ENCODE data around the gene ACP6.
A peak's percentile ranks its signal among the peaks of the same experiment; 100 is the strongest.
"Not testable (repeated sequence)": the region's sequence is repeated elsewhere in the genome, so short reads cannot be mapped to it uniquely, and the experiment has no call there.

Gene ACP6

GRCh38 chr1:147670319-147671001 lies at the start of gene ACP6:
Gene ACP6 (minus strand): TSS chr1:147670524. CDS start chr1:147670048, 476 bp downstream.
- peak; percentile 83 for DNase-seq

DNA sequence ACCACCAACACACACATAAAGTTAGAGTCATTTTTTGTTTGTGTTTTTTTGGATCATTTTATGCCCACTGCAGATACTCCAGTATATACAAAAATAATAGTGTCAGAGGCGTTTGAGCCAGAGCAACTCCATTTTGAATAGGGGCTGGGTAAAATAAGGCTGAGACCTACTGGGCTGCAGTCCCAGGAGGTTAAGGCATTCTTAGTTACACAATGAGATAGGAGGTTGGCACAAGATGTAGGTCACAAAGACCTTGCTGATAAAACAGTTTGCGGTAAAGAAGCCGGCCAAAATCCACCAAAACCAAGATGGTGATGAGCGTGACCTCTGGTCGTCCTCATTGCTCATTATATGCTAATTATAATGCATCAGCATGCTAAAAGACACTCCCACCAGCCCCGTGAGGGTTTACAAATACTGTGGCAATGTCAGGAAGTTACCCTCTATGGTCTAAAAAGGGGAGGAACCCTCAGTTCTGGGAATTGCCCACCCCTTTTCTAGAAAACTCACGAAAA lies 49.4 kb upstream of the ACP6 start:
- DNase-seq = no peak

DNA sequence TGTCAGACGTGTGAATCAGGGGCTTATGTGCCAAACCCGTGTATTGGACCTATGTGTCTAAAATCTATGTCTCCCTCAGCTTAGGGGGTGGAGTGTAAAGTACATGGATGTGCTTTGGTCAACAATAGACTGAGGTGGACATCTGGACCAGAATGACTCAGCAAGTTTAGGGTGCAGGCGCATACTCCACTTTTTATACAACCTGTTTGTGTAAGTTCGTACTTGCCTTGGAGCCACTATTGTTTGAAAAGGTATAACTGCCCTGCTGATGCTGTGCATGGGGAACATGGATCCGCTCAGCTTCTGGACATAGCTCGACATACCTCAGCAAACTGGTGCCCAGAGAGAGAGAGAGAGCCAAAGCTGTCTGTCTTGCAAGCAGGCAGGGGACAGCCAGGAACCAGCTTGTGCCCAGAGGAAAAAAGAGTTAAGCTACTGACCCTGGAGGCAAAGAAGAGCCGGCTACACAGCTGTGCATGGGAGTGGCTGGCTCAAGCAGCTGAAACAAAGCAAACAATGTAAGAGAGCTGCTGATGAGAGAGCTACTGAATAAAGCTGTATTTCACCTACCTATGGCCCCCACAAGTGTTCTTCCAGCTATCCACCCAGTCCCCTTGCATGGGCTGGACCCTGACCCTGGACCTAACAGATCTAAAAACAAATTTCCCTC lies 48.8 kb upstream of the ACP6 start:
- no peak for DNase-seq

- no peak for DNase-seq
Measured at GRCh38 chr1:147717706-147718097, 47.4 kb upstream of the ACP6 start.

DNA sequence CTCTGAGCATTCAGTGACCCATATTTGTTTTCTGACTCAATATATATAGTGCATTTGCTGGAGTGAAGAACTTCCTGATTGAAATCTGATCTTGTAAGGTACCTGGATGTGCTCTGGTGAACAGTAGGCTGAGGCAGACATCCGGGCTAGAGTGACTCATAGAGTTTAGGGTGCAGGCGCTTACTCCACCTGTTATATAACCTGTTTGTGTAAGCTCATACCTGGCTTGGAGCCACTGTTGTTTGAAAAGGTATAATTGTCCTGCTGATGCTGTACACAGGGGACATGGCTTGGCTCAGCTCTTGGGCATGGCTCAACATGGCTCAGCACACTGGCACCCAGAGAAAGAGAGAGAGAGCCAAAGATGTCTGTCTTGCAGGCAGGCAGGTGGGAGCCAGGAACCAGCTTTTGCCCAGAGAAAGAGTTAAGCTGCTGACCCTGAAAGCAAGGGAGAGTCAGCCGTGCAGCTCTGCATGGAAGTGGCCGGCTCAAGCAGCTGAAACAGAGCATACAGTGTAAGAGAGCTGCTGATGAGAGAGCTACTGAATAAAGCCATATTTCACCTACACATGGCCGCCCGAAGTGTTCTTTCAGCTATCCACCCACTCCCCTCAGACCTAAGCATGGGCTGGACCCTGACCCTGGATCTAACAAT lies 46.9 kb upstream of the ACP6 start:
- DNase-seq = no peak

DNA sequence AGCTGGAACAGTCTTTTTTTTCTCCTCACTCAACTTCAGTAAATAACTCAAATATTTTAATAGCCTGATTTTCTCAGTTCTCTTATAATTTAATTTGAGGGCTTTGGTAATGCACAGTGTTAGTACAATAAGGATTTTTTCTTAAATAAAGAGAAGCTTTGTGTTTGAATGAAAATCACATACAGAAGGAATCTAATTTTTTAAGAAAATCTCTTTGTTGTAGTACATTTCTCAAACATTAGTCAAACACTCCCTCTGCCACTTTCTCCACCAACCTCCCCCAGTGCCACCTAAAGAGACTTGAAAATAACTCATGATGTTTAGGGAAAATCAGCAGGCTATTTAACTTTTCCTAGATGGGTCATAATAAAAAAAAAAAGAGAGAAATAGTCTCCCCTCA lies 42.3 kb upstream of the ACP6 start:
- DNase-seq = no peak

DNA sequence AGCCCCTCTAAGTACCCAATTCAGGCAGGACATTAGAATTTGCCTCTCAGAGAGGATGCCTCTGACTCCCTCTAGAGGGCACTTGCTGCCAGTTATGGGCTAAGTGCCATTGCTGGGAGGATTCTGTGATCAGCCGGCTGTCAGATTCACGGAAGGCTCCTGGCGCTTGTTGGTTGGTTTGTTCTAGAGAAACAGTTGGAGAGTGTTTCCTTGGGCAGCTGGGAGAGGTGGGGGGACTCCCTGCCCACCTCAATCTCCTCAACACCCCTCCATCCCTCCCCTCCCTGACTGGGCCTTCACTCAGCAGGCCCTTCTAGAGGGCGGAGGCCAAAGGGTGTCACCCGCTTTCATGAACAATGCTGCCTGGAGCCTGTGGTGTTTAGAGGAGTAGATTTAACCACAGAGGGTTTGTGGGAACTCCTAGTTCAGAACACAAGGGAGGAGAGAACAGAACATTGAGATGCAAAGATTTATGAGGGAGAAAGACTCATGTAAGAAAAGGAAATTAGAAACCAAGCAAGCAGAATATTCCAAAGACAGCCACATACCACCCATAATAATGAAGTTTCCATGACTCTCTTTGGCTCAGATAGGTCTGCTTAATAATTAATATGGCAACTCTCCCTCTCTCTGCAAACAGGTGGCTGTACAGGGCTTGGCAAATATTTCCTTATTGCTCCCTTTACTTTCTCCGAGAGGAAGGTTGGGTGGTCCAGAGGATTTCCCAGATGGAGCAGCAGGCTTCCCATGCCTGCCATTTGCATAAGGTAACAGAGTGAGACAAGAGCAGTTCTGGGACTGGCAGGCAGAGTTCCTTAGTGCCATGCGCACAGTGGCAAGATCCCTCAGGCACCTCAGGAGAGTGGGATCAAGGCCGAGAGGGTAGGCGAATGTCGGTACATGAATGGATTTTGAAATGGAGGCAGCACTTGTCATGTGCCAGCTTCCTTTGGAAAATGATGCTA lies 30.0 kb upstream of the ACP6 start:
- peak; percentile 51 for DNase-seq

DNA sequence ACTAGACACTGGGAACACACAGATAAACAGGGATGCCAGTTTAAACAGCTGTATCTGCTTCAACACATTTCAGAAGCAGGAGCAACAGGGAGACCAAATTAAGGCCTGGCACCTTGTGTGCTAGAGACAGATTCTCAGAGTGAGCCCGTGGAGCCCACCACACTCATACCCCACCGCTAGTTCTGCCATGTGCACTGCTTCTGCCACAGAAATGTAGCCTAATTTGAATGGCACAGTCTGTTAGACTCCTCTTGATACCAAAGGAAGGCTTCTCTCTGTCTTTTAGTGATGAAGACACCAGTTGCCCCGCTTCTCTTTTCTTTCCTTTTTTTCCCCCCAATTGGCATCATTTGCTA lies 29.3 kb upstream of the ACP6 start:
- no peak for DNase-seq

DNA sequence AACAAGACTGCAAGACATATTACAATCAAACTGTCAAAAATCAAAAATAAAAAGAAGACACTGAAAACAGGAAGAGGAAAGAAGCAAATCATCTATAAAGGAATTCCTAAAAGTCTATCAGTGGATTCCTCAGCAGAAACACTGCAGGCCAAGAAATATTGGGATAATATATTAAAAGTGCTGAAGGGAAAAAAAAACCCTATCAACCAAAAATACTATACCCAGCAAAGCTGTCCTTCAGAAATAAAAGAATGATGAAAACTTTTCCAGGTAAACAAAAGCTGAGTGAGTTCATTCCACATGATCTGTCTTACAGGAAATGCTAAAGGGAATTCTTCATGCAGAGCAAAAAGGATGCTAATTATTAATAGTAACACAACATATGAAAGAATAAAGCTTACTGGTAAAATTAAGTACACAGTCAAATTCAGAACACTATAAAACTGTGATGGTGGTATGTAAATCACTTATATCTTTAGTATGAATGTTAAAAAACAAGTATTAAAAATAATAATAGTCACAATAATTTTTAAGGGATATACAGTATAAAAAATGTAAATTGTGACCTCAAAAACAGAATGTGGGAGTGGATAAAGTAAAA lies 12.9 kb upstream of the ACP6 start:
- no peak for DNase-seq

- DNase-seq = not testable (repeated sequence)
Measured at GRCh38 chr1:147680608-147681235, 10.4 kb upstream of the ACP6 start.

- DNase-seq = not testable (repeated sequence)
Measured at GRCh38 chr1:147677681-147678080, 7.4 kb upstream of the ACP6 start.

- DNase-seq = no peak
Measured at GRCh38 chr1:147676311-147677085, 6.2 kb upstream of the ACP6 start.

DNA sequence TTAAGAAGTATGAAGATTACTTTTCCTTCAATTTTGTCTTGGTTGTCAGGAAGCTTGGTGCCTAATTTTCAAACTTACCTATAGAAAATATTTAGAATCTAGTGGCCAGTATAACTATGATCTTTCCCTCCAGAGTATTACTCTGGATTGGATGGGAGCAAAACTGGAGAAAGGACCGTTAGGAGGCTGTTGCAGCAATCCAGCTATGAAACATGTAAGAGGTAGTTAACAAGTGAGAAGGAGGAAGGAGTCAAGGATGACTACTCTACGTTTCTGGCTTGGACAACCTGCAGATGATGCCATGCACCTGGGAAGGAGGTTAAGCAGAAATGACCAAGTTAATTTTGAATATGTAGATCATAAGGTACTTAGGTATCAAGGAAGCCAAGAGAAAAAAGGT lies 3.5 kb upstream of the ACP6 start:
- DNase-seq = no peak

GRCh38 chr1:147673406-147673805 lies 3.1 kb upstream of the ACP6 start:
- DNase-seq = no peak

DNA sequence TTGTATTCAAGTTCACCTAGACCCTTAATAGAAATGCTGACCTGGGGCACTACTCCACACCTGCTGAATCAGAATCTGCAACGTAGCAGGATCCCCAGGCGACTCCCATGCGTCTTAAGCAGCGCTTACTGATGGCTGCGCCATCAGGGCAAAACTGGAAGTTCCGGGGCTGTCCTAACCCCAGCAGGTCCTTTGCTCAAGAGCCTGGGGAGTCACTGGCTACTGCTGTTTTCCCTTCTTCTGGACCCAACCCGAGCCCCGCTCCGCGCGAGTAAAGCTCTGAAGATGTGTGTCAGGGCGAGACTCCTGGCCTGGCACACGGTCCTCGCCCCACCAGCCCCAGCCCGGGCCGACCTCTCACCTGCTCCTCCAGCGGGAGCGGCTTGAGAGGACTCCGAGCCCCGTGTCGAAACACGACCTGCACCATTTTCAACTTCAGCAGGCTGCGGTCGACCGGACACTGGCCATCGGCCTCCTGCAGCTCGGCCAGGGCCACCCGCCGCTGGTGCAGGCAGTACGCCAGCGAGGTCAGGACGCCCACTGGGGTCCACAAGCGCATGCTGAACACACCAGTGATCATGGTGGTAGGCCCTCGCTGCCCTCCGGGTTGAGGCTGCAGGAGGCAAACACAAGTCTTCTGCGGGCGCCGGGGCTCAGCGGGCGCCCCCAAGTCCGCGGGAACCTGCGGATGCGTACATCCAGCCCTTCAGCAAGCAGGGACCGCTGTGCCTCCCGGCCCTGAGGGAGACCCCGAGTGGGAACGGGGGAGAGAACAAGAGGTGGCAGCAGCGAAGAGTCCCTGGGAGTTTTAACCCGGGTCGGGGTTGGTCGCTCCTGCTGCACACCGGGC lies 630 bp downstream of the ACP6 start:
- no peak for DNase-seq

- DNase-seq = no peak
Measured at GRCh38 chr1:147665521-147665920, 4.8 kb downstream of the ACP6 start.

GRCh38 chr1:147664206-147664605 lies 6.1 kb downstream of the ACP6 start:
- no peak for DNase-seq

GRCh38 chr1:147654511-147654910 lies 15.8 kb downstream of the ACP6 start:
- DNase-seq = no peak

DNA sequence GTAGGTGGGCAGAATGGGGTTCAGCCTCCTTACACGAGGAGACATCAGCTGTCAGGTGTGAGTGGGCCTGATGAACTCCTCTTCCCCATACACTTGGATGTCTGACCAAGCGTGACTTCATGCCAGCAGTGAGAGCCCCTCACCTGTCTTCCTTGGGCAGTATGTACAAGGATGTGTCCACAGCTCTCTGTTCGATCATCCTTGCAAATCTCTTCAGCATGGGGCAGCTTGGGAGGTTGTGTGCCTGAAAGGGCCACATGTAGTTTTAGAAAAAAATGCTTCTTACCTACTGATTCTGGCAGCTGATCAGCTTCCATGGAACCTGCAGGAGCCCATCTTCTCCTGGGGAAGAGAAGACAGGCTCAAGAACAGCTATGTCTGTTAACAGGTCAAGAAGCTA lies 18.0 kb downstream of the ACP6 start:
- DNase-seq = no peak

DNA sequence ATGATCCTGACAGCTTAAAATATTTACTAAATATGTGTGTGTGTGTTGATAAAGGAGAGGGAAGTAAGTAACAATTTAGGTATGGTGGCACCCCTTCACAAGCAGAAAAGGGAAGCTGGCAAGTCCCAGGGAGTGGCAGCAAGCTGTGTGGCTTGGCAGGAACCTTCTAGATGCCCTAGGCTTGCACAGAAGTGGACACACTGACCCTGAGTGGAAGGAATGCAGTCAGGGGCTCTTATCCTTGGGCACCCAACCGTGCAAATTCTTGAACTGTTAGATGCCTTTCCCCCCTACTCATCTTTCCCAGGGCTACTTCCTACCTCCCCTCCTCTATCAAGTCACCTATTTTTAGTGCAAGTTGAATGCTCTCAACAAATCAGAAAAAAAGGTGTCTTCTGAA lies 18.9 kb downstream of the ACP6 start:
- DNase-seq = no peak

All from NCI-H1694 (cell line).